ENCODE measurements around the gene DAND5.

DNA sequence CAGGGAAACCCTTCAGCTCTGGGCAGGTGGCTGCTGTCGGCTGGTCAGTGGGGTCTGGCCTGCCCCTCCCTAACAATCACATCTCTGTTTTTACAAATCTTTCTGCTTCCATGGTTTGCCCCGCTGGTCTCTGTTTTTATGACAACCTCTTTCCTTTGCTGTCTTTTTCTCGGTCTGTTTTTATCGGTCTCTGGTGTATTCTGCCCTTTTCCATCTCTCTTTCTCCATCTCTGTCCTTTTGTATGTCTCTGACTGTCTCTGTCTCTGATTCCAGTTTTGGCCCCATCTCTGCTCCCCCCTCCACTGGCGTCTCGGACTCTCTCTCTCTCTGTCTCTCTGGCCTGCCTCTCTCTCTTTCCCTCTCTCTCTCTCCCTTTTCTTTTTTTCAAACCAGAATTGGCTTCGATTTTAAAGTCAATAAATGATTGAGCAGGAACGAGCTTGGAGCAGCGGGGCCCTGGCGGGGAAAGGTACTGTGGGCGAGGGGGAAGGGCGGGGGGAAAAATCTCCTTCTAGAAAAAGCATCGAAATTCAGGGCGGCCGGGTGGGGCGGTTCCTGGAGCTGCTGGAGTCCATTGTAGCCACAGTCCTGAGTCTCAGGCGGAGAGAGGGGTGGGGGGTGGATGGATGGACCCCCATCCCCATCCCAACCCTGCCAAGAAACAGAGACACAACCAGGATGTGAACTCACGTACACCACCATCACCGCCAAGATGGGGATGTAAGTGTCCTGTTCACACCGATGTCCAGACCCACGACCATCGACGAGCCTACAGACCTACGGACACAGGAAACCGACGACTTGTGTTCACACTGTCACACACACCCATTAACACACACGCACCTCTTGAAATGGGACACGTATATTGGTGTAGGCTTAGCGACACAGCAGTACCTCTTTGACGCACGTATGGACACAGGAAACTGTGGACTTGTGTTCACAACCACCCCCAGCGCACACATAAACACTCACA lies 28.9 kb downstream of the DAND5 start:
- TF ChIP-seq, protein P1, sequence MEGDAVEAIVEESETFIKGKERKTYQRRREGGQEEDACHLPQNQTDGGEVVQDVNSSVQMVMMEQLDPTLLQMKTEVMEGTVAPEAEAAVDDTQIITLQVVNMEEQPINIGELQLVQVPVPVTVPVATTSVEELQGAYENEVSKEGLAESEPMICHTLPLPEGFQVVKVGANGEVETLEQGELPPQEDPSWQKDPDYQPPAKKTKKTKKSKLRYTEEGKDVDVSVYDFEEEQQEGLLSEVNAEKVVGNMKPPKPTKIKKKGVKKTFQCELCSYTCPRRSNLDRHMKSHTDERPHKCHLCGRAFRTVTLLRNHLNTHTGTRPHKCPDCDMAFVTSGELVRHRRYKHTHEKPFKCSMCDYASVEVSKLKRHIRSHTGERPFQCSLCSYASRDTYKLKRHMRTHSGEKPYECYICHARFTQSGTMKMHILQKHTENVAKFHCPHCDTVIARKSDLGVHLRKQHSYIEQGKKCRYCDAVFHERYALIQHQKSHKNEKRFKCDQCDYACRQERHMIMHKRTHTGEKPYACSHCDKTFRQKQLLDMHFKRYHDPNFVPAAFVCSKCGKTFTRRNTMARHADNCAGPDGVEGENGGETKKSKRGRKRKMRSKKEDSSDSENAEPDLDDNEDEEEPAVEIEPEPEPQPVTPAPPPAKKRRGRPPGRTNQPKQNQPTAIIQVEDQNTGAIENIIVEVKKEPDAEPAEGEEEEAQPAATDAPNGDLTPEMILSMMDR (IDR thresholded peaks at IDR 0.05) = no peak
- TF ChIP-seq POLR2A (IDR thresholded peaks at IDR 0.05) = no peak
- no peak for TF ChIP-seq EP300 (IDR thresholded peaks at IDR 0.05)

Data from ovary (tissue), 3 donors.